ENCODE measurements around the gene TULP1.
"Not testable (repeated sequence)": the region's sequence is repeated elsewhere in the genome, so short reads cannot be mapped to it uniquely, and the experiment has no call there.

DNA sequence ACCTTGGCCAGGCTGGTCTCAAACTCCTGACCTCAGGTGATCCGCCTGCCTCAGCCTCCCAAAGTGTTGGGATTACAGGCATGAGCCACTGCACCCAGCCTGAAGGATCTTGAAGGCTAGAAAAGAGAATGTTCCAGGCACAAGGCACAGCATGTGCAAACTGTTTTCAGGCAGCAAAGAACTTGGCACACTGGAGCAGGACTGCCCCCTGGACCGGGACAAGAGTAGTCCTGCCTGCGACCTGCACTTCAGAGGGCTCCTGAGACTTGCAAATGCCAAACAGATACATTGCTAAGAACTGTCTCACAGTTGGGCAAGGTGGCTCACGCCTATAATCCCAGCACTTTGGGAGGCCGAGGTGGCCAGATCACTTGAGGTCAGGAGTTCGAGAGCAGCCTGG lies 3.2 kb upstream of the TULP1 start:
- TF ChIP-seq, protein P1, sequence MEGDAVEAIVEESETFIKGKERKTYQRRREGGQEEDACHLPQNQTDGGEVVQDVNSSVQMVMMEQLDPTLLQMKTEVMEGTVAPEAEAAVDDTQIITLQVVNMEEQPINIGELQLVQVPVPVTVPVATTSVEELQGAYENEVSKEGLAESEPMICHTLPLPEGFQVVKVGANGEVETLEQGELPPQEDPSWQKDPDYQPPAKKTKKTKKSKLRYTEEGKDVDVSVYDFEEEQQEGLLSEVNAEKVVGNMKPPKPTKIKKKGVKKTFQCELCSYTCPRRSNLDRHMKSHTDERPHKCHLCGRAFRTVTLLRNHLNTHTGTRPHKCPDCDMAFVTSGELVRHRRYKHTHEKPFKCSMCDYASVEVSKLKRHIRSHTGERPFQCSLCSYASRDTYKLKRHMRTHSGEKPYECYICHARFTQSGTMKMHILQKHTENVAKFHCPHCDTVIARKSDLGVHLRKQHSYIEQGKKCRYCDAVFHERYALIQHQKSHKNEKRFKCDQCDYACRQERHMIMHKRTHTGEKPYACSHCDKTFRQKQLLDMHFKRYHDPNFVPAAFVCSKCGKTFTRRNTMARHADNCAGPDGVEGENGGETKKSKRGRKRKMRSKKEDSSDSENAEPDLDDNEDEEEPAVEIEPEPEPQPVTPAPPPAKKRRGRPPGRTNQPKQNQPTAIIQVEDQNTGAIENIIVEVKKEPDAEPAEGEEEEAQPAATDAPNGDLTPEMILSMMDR (IDR thresholded peaks at IDR 0.05; ENCODE audit: poor library complexity), result not testable (repeated sequence)
- not testable (repeated sequence) for TF ChIP-seq EZH2 (IDR thresholded peaks at IDR 0.05; ENCODE audit: borderline replicate concordance); EZH2phosphoT487 (IDR thresholded peaks at IDR 0.05; ENCODE audit: low read depth, severe bottlenecking, unreplicated experiment)
